Left lobe of liver (tissue), 2 donors: ENCODE measurements around the gene ERP27. TPM values are rescaled to one million over a fixed set of nuclear protein-coding genes. Genes with fewer than 3 reads are reported as not detected.

ENCODE experiments used
- ATAC-seq: fragments of 200-7000 bp; cut with Tn5 transposase; one replicate; pipeline ENCODE4 v1.9.1; 2020; ENCODE audit warnings: mild to moderate bottlenecking, moderate library complexity
- DNase-seq: peaks from one replicate; pipeline ENCODE4 v3.0.0-alpha.2; 2020; ENCODE audit warnings: low spot score
- total RNA-seq: library from RNA; stranded (reverse); gene quantifications from one replicate; pipeline ENCODE4 v1.2.1, GENCODE V29; 2021
- donor health status: DM: no; HTN: no; CAD: no; lungs with moderate emphysema.
- donor health status: DM: no; HTN: yes; CAD: no.

ERP27 gene
- total RNA-seq = 0.30 TPM

- ATAC-seq = no peak
- no peak for DNase-seq
Observed at GRCh38 chr12:14938301-14938700, at the start of gene ERP27. Gene ERP27 (minus strand): TSS chr12:14938537. CDS start chr12:14938508, 29 bp downstream.

GRCh38 chr12:14988035-14988434 lies 49.7 kb upstream of the ERP27 start:
- ATAC-seq (no peak), DNase-seq (no peak)

- ATAC-seq (no peak), DNase-seq (no peak)
Observed at GRCh38 chr12:14986449-14986848, 48.1 kb upstream of the ERP27 start.

DNA sequence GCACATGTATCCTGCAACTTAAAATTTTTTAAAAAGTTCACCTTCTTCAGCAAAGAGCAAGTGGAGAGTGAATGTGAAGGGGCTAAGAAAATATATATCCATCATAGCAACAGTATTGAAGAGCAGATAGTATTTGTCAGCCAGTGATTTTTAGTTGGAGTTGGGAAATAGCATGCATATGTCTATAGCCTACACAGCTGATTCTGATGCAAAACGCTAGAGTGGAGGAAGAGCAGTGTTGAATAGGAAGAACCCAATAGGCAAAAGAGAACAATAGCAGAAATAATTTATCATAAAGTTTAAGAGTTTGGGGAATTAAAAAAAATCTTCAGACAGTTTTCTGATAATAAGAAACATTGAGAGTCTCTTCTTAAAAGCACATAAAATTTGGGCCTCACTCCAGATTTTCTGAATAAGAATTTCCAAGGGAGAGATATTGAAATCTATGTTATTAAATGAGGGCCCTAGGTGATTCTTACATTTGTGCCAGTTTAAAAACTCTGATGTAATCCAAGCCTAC lies 46.5 kb upstream of the ERP27 start:
- no peak for DNase-seq
- no peak for ATAC-seq

- DNase-seq = no peak
- ATAC-seq = no peak
Observed at GRCh38 chr12:14984036-14984435, 45.7 kb upstream of the ERP27 start.

GRCh38 chr12:14982991-14983390 lies 44.7 kb upstream of the ERP27 start:
- DNase-seq = no peak
- ATAC-seq = no peak

GRCh38 chr12:14982562-14982961 lies 44.2 kb upstream of the ERP27 start:
- no peak for DNase-seq

GRCh38 chr12:14981049-14981448 lies 42.7 kb upstream of the ERP27 start:
- no peak for DNase-seq
- peak; percentile 23 for ATAC-seq

More at GRCh38 chr12:14982562-14982961, 44.2 kb upstream of the ERP27 start:
- no peak for ATAC-seq

DNA sequence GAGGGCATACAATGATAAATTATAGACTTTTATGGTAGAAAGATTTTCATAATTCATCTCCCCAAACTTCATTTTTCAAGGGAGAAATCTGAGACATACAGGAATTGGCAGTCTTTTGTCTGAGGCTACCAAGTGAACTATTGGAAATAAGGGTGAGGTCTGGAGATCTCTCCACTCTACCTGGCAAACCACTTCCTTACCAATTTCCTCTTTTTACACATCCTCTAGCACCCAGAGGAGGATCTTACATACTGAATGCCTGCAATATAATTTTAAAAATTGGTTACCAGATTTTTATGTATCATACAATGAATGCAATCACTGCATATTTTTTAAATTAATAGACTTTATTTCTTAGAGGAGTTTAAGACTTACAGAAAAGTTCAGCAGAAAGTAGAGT lies 41.1 kb upstream of the ERP27 start:
- ATAC-seq (no peak), DNase-seq (no peak)

DNA sequence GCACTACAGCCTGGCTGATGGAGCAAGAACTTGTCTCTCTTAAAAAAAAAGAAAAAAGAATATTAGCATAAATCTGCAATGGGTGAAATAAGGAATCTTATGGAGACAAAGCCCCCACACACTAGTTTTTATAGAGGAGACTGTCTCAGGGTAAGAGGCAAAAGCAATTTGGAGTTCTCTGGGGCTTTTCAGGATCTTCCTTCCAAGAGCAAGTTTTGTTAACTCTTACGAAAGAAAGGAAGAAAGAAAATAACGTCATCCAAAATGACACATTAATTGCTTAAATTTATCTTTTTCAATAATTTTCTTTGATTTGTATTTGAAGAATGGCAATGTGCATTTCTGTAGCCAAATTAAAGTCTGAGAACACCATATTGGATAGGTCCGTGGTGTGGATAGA lies 38.3 kb upstream of the ERP27 start:
- ATAC-seq (no peak), DNase-seq (no peak)

DNA sequence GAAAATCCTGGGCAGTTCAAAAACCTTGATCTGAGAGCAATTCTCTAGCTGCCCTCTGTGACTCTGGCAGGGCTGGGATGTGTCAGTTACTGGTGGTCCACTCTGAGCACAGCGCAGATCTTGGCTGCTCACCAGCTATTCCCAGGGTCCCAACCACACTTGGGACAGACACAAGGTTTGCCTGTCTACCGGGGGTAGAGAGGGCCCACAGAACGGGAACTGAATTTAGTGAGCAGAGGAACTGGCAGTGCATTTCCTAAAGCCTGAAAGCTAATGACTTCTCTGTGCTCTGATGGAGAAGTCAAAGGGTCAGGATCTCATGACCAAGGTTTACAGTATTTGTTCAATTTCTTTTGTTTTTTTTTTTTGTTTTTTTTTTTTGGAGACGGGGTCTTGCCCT lies 37.1 kb upstream of the ERP27 start:
- DNase-seq (no peak), ATAC-seq (no peak)

DNA sequence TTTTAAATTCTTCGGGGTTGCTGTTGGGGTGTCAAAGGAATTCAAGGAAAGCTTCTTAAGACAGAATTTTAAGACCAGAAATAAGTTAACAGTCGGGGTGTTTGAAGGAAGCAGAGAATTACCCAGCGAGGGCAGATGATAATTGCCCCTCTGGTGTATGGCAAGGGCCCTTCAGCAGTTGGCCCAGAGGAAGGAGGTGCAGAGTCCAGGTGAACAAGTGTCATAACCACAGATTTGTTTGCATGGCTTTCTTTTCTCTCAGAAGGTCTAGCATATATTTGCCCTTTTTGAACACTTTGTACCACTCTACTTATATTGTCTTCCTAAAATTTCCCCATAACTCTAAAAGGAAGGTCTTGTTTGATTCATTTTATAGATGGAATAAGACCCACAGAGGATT lies 36.3 kb upstream of the ERP27 start:
- DNase-seq = no peak
- ATAC-seq = no peak

DNA sequence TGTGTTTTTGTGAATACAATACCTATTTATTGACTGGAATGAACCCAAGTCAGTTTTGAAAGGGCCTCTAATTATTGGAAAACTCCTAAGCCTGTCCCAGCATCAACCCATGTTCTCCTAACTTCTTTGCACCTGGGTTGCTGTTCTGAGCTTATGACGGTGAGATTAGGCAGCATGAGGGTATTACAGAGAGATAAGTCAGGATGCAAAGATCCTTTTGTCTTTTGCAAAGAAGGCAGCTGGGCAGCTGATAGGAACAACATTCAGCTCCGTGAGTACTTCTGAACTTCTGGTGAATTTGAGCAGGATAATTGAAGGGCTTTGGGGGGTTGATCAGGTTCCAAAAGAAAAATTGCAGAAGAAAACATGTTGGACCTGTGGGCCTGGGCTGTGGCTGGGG lies 34.5 kb upstream of the ERP27 start, which contains the start of gene PDE6H:
Gene PDE6H (plus strand): TSS at position 227 of the 400 bp plus-strand sequence. CDS start 4,971 bp downstream, outside the sequence.
- DNase-seq (no peak), ATAC-seq (no peak)

DNA sequence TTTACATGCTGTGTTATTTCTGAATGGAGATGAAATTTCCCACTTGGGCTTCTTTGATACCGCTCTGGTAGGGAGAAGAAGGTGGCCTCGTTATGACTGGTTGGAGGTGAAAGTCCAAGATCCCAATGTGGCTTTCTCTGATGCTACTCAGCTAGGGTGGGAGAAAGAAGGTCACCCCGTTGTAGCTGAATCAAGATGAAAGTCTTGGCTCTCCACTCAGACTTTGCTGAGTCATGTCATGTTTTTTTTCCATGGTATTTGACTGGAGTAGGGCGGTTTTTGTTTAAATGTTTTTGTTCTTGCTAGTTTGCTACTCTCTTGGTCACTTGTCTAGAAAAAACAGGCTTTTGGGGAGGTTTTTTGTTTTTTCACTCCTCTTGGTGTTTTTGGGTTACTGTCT lies 32.1 kb upstream of the ERP27 start:
- ATAC-seq (no peak), DNase-seq (no peak)

DNA sequence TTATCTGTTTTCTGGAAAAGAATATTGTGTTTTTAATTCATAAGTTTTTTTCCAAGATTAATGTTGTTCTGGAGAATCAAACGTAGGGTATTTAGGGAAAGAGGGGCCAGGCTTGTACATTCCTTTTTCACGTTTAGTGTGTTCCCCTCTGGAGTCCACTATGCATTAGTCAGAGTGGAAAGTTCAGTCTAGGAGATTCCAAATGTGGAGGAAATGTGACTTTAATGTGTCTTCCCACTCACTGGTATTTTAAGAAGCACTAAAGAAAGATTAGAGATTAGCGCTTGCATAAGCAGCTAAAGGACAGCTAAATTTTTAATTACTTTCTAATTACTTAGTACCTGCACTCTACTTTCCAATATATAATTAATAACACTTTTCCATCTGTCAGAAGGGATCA lies 30.1 kb upstream of the ERP27 start:
- ATAC-seq (no peak), DNase-seq (no peak)

DNA sequence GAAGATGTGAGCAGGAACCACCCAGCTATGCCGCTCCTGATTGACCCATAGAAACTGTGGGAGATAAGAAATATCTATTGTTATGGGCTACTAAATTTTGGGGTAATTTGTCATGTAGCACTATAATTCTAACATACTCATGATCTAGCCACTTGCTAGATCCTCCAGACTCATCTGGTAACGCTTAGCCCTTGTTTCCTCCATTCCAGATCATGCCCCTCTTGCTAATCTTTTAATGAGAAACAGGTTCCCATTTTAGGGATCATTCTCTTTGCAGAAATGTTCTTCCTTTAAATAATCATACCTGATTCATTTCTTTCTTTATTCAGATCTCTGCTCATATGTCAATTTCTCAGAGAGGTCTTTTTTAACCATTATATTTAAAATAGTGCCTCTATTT lies 26.9 kb upstream of the ERP27 start:
- ATAC-seq = no peak
- no peak for DNase-seq

- ATAC-seq (no peak), DNase-seq (no peak)
Observed at GRCh38 chr12:14964406-14964805, 26.1 kb upstream of the ERP27 start.

DNA sequence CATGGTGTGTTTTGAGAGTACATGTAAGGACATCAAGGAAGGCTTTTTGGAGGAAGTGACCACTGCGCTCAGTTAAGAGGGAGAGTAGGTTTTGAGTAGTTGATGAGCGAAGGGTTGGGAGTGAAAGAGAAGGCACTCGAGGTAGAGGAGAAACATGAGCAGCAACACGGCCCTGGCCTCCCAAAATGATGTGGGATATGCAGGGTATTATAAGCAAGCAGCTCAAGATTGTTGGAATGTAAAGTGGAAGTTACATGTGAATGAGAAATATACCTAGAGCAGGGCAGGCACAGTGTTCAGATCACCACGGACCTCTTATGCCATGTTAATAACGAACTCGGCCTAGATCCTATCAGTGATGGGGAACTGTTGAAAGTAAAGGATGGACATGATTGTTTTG lies 25.2 kb upstream of the ERP27 start:
- ATAC-seq = no peak
- DNase-seq = no peak

GRCh38 chr12:14962797-14963196 lies 24.5 kb upstream of the ERP27 start:
- no peak for ATAC-seq
- DNase-seq = no peak

DNA sequence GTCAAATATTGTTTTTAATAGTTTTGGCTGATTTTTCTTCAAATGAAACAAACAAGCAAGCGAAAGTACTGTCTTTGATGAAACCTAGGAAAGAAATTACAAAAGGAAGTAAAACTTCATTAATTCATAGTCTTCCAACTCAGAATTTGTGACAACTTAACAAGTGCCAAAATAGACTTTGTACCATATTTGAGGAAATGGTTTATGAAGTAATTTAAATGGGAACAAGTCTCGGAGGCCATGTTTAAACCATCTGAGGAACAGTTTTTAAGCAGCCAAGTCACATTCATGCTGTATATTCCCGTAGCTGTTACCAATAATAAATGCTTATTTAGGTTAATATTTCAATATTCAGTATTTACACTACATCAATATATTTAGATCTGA lies 23.8 kb upstream of the ERP27 start:
- DNase-seq = no peak
- ATAC-seq = no peak

DNA sequence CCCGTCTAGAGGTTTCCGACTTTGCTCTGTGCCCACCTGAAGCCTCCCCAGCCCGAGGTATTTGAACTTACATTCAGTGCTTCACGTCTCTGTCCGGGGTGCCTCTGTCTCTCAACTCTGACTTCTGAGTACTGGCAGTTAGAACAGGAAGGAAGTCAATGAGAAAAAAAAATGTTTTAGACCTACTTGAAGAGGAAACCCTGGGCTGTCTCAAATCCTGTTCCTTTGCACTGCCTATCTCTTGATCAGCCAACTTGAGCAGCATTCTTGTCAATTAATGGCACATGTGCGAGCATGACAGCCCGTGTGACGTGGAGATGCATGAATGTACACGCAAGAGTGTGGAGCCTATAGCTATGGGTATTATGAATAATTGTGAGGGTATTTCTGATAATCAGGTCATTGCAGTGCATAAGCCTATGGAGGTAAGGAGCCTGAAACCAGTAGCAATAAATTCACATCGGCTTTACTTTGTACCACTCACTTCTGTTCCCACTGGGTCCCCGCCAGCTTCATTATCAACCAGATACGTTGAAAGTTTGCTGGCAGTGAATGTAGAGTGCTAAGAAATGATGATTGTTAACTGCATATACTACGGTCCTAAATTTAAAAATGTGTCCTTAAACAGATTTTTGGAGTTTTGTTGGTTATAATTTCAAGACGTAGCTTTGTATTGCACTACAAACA lies 23.3 kb upstream of the ERP27 start, which contains the start of gene ARHGDIB:
Gene ARHGDIB (minus strand): TSS at position 136 of the 687 bp plus-strand sequence. CDS start 10,889 bp downstream, outside the sequence.
- ATAC-seq (peak; percentile 69), DNase-seq (no peak)

DNA sequence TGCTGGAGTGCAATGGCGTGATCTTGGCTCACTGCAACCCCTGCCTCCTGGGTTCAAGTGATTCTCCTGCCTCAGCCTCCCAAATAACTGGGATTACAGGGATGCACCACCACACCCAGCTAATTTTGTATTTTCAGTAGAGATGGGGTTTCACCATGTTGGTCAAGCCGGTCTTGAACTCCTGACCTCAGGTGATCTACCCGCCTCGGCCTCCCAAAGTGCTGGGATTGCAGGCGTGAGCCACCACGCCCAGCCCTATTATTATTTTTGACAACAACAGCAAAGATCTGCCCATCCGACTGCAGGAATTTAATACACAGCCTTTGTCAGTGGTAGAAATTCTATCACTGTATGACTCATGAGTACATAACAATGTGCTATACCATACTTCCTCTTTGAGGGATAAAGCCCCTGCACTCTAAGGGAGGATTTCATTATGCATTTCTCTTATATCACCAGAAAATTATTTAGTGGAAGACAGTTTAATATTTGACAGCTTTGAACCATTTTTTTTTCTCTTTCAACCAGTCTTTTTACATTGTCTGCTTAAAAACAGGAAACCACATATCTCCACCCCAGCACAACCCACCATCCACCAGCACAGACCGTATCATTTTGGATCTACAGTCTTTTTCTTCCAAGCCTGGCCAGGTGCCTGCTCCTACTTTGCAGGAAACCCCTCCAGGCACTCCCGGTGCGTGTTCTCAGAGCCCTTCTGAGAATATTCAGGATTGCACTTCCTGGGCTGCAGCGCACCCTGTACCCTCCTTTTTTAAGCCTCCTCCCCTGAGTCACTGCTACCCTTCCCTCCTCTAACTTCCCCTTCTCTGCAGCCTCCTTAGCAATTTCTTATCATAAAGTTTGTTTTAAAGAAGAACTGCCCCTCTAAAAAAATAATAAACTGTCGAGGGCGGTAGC lies 22.5 kb upstream of the ERP27 start:
- peak; percentile 67 for ATAC-seq
- no peak for DNase-seq
